A549 treated with AZD9567 at 1 μM for 4 hours (cell line): Measurements from ENCODE around the gene ASB7. TPM values are rescaled to one million over a fixed set of nuclear protein-coding genes. Genes with fewer than 3 reads are reported as not detected.

Source experiments
- total RNA-seq: library from RNA; stranded (reverse); fragments of 200-300 nt; extraction: Qiagen RNA extraction; gene quantifications from 5 replicates; pipeline ENCODE4 v1.2.3, GENCODE V29; 2022; ENCODE audit not compliant: insufficient read depth

Gene ASB7, protein sequence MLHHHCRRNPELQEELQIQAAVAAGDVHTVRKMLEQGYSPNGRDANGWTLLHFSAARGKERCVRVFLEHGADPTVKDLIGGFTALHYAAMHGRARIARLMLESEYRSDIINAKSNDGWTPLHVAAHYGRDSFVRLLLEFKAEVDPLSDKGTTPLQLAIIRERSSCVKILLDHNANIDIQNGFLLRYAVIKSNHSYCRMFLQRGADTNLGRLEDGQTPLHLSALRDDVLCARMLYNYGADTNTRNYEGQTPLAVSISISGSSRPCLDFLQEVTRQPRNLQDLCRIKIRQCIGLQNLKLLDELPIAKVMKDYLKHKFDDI
- total RNA-seq, result 9.7 to 16.6 TPM (median 11.7 TPM) in 5 replicates

DNA sequence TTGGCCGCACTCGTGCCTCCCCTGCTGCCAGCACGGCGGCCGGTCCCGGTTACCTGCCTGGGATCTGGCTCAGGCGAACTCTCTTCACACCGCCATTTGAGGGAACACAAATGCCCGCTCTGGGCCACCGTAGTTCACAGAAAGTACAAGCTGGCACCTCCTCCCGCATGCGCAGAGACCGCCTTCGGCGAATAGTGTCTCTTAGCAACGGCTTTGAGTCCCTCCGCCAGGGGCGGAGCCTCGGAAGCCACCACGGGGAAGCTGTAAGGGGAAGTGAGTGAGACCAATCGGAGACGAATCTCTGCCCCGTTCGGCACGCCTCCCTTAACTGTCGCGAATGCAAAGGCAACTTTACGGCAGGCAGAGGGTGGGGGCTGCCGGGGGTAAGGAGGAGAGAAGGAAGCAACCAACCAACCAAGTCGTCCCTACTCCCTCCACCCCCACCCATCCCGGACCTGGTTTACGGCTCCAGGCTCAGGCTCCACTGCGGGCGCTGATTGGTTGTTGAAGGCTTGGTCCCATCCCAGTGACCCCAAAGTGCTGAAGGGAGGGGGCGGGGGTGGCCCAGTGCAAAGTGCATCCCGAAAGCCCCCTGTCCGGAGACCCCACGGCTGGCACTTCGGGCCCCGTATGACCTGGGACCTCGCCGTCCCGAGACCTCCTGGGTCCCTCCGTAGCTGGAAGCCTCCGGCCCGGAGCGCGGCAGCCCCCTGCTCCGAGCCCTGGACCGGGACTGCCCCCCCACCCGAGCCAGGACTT, at the start of gene ASB7, which contains the start of gene LINS1:
Gene ASB7 (plus strand): TSS at position 526 of the 759 bp plus-strand sequence. CDS start 9,628 bp downstream, outside the sequence.
Gene LINS1 (minus strand): TSS at position 121 of the 759 bp plus-strand sequence. CDS start 21,342 bp downstream, outside the sequence.

Other genes starting within 250 kb of the ASB7 start
- not detected in 5 replicates for gene CERS3, start 73.6 kb upstream of the ASB7 start, total RNA-seq
- 10.5 to 23.6 TPM (median 13.4 TPM) in 5 replicates for gene LINS1, start 405 bp upstream of the ASB7 start, total RNA-seq